Retina (tissue), 1 donor: ENCODE results near the gene CACNA1I.

Source experiments
- DNase-seq: peaks from one replicate; pipeline ENCODE4 v3.0.0-alpha.2; 2016

The CACNA1I gene

DNA sequence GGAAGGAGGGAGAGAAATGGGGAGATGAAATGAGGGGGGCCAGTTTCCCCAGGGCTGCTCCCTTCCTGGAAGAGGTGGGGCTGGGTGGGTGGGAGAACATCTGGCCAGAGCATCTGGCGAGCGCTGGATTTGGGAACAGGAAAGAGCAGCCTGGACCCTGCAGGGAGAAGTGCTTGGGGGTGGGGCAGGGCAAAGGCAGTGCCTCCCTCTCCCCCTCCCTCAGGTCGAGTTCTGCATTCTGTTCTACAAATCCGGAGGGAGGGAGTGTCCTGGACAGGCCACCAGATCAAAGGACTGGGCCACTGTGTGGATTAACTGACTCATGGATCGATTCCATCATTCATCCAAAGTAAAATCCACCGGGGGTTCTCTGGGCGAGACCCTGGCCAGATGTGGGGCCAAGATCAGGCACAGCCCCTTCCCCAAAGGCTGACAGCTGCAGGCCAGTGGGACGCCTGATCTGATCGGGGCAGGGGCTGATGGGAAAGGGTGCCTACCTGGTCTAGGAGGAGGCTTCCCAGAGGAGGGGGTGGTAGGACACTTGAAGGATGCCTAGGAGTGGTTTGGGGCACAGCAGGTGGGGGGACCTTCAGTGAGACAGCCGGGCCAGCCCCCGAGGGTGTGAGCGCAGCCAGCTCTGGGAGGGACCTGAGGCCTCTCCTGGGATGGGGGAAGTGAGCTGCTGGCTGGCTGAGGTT lies 57.5 kb downstream of the CACNA1I start:
- no peak for DNase-seq

DNA sequence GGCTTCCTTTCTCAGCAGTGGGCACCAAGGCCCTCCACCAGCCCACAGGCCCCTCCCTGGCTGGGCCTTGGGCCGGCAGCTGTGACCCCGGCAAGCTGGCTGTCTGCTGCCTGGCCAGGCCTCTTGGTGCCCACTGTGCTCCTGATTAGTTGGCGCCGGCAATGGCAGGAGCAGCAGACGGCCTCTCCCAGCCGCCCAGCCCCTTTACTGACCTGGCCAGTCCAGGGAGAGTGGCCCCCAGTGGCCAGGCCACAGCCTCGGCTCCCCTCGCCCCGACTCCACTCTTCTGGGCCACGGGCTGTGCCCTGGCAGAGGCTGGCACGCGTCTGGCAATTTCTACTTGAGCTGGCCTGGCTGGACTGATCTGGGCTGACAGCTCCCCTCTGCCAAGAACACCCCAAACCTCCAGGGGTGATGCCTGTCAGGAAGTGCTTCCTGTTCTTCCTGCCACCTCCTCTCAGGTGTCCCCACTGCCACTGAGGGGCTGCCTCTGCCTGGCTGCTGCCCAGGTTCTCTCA lies 58.1 kb downstream of the CACNA1I start:
- no peak for DNase-seq

DNA sequence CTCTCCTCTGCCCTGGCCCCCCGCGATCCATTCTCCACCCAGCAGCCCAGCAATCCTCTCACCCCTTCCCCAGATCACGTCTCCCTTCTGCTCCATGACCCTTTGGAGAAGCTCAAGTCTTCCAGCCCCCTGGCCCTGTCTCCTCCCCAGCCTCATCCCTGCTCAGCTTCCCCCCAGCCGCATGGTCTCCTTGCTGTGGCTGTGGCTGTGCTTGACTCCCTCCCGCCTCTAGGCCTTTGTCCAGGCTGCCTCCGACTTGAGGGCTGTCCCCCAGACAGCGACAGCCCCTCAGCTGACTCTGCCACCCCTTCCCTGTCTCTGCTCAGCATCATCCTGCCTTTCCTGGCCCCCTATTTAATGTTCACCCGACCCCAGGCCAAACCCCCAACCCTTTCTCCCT lies 59.3 kb downstream of the CACNA1I start:
- DNase-seq, result no peak

DNA sequence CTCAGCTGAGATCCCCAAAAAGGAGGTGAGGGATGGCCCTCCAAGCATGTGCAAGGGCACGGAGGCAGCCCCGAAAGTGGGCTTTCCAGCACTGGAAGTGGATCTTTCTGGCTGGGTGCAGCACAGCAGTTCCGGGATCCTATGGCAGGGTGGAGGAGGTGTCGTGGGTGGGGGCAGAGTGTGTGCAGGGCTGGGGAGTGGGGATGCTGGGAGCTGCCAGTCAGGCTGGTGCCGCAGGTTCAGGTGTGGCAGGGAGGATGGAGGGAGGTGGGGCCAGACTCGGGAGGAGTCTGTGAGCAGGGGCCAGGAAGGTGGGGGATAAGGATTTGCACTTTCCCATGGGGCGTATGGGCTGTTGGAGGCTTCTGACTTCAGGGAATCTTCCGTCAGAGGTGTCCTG lies 60.2 kb downstream of the CACNA1I start:
- DNase-seq, result no peak

DNA sequence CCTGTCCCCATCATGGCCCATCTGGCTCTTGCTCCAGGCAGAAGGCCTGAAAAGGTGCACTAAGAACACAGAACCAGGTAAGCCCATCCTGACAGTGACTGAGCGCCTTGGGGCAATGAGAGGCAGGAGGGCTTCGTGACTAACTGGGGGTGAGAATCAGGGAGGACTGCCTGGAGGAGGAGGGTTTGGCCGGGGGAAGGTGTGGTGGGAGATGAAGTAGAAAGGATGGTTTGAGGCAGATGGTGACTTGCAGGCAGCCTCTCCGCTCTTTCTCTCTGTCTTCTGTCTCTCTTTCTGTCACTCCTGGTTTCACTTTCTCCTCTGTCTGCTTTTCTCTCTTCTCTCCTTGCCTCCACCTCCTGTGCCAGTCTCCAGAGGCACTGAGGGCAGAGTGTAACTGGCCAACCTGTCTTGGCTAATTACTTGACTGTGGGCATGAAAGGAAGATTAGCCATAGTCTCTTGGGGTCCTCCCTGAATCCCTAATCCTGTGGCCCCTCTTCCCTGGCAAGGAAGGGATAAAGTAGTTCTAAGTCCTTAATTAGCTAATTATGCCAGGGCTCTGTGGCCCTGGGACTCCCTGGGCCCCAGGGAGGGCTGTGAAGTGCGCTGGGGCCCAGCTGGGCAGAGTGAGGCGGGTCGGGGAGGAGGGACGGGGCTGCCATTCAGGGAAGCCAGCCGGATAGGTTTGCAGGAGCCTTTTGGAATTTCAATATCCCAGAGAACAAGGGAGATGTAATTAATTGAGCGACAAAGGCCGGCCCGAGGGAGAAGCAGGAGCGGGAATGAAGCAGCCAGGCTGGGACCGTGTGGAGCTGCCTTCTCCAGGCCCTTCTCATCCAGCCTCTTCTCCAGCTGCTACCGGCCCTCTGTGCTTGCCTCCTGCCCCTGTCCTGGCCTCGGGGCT lies 61.1 kb downstream of the CACNA1I start:
- peak; percentile 49 for DNase-seq

DNA sequence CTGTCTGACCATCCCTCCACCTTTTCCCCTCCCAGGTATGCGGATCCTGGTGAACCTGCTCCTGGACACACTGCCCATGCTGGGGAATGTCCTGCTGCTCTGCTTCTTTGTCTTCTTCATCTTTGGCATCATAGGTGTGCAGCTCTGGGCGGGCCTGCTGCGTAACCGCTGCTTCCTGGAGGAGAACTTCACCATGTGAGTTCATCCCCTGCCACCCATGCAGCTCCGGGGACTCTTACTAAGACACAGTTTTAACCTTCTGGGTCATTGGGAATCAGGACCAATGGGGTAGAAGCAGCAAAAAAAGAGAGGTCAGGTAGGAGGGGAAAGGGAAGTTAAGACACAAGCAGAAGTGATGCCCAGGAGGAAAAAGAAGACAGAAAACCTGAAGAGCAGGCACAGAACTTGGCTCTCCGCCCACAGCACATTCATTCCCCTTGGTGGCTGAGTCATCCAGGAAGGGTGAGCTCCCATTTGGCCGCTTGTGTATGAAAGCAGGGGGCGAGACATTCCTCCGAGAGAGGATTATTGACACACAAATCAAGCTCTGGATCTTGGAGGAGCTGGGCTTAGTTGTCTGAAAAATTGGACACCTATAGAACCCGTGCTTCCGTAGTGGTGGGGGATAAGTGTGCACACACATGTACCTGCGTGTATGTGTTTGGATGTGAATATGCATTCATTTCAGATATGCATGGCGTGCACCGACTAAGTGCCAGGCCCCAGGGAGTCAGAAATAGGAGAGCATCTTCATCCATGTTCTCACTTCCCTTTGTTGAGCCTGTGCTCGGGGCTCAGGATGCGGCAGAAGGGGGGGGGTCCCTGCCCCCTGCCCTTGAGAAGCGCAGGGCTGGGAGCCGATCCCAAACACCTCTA lies 64.2 kb downstream of the CACNA1I start:
- DNase-seq, result no peak

DNA sequence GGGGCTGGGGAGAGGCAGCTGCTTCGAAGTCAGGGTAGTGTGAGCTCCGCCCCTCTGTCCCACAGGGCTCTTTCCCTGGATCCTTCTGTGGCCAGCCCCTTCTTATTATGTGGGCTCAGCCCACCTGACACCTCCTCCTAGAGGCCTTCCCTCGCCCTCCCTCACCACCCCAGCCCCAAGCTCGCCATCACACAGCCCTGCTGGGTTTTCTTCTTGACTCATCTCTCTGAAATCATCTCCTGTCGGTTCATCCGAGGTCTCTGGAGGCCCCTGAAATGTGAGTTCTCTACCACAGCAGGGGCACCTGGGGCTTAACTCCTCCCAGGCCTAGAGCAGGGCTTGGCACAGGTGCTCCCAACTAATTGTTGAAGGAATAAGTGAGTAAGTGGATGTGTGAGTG lies 65.2 kb downstream of the CACNA1I start:
- no peak for DNase-seq

DNA sequence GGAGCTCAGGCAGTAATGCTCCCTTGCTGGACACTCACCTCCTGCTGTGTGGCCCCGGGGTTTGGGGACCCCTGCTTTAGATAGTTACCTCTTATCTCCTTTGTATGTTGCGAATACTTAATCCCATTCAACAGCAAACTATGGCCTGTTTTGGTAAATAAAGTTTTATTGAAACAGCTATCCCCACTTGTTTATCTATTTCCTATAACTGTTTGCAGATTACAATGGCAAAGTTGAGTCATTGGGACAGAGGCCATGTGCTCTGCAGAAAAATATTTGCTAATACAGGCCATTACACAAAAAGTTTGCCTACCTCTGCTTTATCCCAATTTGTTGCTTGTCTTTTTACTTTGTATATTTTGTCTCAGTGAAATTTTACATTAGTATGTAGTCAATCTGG lies 68.4 kb downstream of the CACNA1I start:
- no peak for DNase-seq

DNA sequence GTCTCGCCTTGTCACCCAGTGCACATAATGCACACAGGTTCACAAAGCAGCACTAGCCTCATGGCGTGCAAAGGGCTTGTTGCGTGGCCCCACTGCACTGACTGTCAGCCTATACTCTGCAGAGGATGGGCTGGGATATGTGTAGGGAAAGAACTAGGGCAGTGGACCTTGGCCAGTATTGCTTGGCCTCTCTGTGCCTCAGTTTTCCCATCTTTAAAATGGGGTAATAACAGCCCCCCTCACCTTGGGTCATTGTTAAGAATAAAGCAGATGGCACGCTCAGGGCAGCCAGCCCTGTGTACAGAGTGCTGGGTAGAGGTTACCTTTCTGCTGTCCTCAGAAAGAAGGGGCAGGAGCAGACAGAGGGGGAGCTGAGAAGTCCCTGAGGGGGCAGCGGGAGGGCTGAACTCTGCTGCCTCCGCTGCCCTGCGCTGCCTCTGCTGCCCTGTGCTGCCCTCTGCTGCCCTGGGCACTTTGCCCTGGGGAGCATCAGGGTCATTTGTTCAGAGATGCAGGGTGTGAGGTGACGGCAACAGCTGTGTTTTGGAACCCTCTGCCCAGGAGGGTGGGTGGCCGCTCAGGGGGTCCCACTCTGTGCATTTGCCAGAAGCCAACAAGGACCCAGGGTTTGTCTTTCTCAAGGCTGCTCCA lies 71.2 kb downstream of the CACNA1I start:
- DNase-seq, result no peak

DNA sequence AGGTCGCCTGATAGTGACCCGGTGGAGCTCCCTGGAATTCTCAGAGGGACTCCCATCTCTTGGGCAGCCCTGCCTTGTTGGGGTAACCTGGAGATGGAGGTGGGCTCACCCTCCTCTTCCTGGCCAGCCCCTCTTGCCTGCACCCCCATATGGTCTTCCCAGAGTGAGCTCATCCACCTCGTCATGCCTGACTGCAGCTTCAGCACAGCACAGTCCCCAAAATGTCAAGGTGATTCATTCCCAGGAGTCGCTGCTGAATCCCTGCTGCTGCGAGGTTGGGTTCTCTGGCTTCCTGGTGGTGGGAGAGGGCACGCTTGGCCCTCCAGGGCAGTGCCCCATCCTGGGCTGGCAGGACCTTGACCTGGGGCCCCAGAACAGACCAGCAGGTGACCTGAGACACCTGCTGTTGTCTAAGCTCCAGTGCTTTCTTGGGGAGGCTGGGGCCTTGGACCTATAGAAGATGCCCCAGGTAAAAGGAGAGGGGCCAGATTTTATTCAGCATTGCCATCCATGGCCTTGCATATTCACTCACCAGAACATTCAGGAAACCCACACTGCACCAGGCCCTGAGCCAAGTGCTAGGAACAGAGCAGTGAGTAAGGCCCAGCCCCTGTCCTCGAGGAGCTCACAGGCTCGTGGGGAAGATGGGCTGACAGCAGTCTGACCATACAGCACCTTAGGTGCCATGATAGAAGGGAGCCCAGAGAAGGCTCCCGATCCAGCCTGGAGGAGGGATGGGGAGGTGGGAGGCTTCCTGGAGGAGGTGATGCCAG lies 72.9 kb downstream of the CACNA1I start:
- DNase-seq, result no peak

DNA sequence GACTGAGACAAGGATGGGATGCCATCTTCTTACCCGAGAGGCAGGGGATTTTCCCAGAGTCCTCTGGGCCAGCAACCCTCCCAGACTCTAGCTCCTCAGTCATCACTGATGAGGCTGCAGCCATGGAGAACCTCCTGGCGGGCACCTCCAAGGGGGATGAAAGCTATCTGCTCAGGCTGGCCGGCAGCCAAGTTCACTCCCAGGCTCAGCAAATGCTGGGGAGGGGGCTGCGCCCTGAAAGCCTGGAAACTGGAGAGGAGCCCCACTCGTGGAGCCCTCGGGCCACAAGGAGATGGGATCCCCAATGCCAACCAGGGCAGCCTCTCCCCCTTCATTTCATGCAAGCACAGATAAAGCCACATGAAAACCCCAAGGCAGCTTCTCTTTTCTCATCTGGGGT lies 75.0 kb downstream of the CACNA1I start:
- no peak for DNase-seq

DNA sequence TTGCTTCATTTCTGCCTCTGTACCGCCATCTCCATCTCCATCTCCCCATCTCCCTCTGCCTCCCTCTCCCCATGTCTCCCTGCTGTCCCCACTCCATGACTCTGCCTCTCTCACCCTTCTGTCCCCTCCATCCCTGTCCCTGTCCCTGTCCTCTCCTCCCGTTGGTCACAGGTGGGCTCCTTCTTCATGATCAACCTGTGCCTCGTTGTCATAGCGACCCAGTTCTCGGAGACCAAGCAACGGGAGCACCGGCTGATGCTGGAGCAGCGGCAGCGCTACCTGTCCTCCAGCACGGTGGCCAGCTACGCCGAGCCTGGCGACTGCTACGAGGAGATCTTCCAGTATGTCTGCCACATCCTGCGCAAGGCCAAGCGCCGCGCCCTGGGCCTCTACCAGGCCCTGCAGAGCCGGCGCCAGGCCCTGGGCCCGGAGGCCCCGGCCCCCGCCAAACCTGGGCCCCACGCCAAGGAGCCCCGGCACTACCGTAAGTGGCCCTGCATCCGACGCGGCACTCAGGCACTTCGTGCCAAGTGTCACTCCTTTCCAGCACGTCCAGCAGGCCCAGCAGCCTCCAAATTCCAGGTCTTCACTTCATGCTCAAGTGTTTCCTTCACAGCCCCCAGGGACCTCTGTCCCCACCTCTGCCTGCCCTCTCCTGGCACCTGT lies 76.0 kb downstream of the CACNA1I start:
- DNase-seq, result no peak

DNA sequence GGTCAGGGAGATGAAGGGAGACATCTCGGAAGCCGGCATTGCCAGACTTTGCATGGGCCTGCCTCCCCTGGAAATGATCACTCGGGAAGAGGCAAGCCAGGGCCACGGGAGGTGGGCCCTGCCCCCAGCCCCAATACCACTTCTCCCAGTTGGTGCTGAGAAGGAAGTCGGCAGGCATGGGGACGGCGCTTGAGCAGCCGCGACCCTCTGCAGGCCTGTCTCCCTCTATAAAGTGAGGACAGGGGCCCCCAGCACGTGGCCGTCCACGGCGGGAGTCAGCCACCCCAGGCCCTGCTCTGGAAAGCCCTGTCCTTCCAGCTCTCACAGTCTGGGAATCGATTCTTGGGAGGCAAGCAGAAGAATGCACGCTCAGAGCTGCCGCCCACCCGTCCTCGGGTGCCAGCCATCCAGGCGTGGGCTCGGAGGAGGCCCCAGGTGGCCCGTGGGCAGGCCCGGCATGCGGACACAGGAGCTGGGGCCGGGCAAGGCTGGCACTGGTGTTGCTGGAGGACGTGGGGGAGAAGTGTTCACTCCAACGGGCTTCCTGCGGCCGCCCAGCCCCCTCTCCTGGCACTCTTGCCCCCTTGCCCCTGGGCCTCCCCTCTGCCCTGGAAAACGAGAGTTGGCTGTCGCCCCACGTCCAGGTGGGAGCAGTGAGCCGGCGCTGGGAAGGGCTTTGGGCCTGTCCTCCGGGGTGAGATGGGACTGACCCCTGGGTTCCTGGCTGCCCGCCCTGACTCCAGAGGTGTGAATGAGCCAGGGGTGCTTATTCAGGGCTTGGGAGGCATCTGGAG lies 77.5 kb downstream of the CACNA1I start:
- DNase-seq, result no peak

DNA sequence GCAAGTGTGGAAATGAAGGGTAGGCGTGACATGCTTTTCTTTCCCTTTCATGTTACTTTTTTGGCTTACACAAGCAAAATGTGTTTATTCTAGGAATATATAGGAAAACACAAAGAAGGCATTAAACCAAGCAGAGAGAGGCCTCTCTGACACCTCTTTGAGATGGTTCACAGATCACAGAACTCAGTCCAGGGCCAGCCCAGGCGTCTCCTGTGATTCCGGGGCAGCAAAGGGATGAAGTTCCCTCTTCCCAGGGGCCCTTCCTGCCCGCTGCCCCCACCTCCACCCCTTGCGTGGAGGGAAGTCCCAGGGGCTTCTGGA lies 78.0 kb downstream of the CACNA1I start:
- no peak for DNase-seq

DNA sequence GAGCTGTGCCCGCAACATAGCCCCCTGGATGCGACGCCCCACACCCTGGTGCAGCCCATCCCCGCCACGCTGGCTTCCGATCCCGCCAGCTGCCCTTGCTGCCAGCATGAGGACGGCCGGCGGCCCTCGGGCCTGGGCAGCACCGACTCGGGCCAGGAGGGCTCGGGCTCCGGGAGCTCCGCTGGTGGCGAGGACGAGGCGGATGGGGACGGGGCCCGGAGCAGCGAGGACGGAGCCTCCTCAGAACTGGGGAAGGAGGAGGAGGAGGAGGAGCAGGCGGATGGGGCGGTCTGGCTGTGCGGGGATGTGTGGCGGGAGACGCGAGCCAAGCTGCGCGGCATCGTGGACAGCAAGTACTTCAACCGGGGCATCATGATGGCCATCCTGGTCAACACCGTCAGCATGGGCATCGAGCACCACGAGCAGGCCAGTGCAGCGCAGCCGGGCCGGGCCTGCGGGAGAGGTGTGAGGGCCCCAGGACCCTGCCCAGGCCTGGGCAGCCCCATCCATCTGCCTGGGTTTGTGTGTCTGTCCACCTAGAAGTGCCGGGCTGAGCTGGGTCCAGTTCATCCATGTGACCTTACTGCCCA lies 79.0 kb downstream of the CACNA1I start:
- no peak for DNase-seq

DNA sequence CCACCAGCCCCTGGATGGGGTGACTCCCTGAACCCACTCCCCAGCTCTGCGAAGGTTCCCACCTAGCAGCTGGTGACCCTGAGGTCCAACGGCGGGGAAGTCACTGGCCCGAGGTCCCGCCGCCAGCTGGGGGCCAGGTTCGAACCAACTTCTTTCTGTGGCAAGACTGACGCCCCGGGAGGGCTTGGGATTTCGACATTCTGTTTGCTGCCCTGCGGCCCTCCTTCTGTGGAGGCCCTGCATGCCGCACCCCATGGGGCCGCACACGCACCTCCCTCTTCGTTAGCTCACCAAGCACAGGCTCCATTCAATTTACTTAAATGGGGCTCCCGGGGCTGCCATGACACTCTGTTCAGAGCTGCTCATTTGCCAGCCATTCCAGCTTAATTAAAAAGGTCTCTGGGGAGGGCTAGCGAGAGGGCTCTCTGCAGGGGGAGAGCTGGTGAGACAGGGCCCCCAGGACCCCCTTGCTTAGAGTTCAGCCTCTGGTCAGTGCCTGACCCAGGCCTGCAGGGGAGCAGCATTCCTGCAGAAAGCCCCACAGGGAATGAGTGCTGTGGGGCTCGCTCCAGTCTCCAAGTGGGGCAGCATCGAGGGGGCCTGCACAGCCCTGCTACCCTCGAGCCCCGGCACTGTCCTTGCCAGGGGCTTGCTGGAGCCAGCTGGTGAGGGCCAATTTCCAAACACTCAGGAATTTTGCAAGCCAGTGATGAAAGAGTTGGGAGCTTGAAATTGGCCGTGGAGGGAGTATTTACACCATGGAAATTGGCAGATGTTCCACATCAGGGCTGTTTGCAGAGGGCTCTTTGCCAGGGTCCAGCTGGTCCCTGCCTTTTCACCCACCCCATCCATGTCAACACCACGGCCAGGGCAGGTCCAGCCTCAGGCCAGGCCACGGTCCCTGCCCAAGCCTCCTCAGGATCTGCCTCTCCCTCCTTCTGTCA lies 80.8 kb downstream of the CACNA1I start:
- no peak for DNase-seq

DNA sequence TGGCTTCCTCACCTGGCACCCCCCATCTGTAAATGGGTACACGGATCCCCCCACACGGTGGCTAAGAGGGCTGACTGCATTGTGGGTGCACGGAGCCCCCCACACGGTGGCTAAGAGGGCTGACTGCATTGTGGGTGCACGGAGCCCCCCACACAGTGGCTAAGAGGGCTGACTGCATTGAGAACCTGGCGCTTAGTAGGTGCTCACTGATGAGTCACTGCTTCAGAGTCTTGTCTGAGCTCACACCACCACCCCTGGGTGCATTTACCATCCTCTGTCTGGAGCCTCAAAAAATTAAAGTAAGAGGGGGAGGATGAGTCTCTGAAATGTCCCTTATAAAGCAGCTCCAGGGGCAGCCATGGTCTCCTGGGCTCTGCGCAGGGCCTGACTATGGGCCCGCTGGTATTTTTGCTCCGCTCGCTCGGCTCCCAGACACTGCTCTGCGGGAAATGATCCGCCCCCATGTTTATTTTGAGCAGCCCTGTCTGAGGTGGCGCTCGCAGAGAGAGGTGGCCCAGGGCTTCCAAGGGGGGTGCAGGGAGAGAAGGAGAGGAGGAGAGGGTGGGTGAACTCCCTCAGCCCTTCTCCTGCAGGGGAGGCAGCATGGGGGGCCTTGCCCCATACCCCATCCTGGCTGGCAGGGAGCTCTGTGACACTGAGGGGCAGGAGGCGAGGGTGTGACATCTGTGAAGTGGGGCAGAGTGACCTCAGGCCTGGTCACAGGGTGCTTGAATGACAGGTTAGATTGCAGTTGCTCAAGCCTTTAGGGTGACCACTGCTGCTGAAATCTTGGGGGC lies 82.6 kb downstream of the CACNA1I start:
- DNase-seq, result no peak

DNA sequence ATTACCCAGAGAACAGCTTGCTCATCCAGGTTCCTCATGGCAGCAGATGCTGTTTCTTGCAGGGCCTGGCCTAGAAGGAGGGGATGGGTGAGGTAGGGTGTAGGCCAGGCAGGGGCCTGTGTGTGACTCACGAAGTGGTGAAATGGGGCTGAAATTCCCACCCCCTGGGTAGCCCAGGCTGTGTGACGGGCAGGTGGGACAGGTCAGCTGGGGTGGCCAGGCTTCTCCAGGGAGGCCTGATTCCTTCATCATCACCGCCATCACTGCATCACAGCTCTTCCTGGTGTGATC lies 83.2 kb downstream of the CACNA1I start:
- DNase-seq, result no peak
